Muscle layer of duodenum (tissue), 2 donors: Measurements from ENCODE around the gene STIM2.

Experiments used
- H3K27ac ChIP-seq: one replicate; pipeline ENCODE4 v1.7.0; 2013; ENCODE audit warnings: mild to moderate bottlenecking, low read length
- H3K27me3 ChIP-seq: one replicate; pipeline ENCODE4 v1.7.0; 2013; ENCODE audit warnings: low read depth, mild to moderate bottlenecking, control low read depth, low read length
- H3K36me3 ChIP-seq, 2 donors: one replicate each; pipeline ENCODE4 v1.7.0; 2013; ENCODE audit warnings: low read length in 2 of 2, control low read depth in 1 of 2, mild to moderate bottlenecking in 1 of 2; ENCODE audit not compliant: insufficient read depth in 2 of 2, control insufficient read depth in 1 of 2
- H3K4me1 ChIP-seq, 2 donors: one replicate each; pipeline ENCODE4 v1.7.0; 2013; ENCODE audit warnings: low read length in 2 of 2, mild to moderate bottlenecking in 2 of 2, control low read depth in 1 of 2, moderate library complexity in 1 of 2; ENCODE audit not compliant: insufficient read depth in 2 of 2, control insufficient read depth in 1 of 2
- H3K4me3 ChIP-seq, 2 donors: one replicate each; pipeline ENCODE4 v1.7.0; 2013; ENCODE audit warnings: low read length in 2 of 2, low read depth in 1 of 2, mild to moderate bottlenecking in 1 of 2
- H3K9me3 ChIP-seq, 2 donors: one replicate each; pipeline ENCODE4 v1.7.0; 2013; ENCODE audit warnings: low read length in 2 of 2, control low read depth in 1 of 2, mild to moderate bottlenecking in 1 of 2; ENCODE audit not compliant: control insufficient read depth in 1 of 2
- donor health status: healthy.

STIM2 gene

DNA sequence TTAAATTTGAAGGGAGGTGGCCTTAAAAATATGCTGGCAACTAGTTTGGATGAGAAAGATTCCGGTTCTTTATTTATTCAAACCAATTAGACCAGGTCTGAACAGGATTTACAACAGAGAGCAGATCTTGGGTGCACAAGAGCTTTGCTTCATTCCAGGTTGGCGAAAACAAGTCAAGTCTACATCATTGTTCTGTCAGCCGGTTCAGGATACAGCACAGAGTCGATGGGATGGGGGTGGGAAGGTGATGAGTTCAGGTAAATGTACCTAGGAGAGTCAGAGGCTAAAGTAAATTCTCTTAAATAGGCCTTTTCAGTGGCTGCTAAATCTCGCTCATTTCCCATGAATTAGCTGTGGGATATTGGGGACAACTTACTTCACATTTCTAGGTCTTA is 882 bp upstream of the STIM2 start:
- Histone ChIP-seq H3K36me3 (no peaks in the 10 kb centered on the region), H3K4me3 (peak overlapping the region; percentile 75 to 99), H3K27me3 (no peaks in the 10 kb centered on the region), H3K27ac (peak overlapping the region; percentile 77), H3K9me3 (no peaks in the 10 kb centered on the region), H3K4me1 (peaks cover 16 to 24% of the 10 kb centered on the region in 2 donors)

DNA sequence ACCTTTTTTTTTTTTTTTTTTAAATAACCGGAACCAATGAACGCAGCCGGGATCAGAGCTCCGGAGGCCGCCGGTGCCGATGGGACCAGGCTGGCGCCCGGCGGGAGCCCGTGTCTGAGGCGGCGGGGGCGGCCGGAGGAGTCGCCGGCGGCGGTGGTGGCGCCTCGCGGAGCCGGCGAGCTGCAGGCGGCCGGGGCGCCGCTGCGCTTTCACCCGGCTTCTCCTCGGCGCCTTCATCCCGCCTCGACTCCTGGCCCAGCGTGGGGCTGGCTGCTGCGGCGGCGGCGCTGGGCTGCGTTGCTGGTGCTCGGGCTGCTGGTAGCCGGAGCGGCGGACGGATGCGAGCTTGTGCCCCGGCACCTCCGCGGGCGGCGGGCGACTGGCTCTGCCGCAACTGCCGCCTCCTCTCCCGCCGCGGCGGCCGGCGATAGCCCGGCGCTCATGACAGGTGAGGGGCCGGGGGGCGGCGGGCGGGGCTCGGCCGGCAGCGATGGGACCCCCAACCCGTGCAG is 337 bp downstream of the STIM2 start:
- H3K36me3 ChIP-seq = no peaks in the 10 kb centered on the region
- H3K27ac ChIP-seq = peak overlapping the region; percentile 56
- H3K4me3 ChIP-seq = peak overlapping the region; percentile 84 to 99
- peaks cover 24% of the 10 kb centered on the region in 2 donors for H3K4me1 ChIP-seq
- no peaks in the 10 kb centered on the region for H3K27me3 ChIP-seq
- H3K9me3 ChIP-seq = no peaks in the 10 kb centered on the region

DNA sequence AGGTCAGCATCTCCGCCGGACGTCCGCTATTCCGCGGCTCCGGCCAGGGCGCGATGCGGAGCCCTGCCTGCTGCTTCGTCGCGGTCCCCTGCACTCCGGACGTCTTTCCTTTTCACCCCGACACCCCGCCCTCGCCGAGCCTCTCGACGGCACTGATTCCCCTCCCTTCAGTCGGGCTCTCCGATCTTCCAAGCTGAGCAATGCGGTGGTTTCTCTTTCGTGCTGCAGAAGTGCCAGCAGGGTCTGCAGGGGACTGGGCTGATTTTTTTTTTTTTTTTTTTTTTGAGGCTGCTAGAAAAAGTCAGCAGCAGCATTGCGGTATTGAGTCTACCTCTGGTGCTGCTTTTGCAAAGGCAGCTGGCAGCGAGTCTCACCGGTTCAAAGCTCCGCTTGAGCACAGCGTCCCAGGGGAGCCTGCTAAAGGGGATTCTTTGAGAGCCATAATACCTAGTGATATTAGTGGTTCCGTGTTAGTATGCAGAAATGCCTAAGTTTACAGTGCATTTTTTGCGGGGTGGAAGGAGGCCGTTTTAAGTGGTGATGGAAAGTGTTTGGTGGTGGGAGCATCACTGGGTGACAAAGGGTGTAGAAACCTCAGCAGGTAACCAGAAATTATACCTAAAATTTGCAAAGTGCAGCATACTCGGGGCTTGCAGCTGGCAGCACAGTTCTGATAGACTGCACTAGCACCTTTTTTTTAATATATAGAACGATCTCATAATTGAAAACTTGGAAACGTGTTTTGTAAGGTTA is 969 bp downstream of the STIM2 start:
- peak overlapping the region; percentile 84 to 99 for H3K4me3 ChIP-seq
- peaks cover 24% of the 10 kb centered on the region in 2 donors for H3K4me1 ChIP-seq
- H3K27me3 ChIP-seq = no peaks in the 10 kb centered on the region
- H3K9me3 ChIP-seq = no peaks in the 10 kb centered on the region
- peak overlapping the region; percentile 56 for H3K27ac ChIP-seq
- H3K36me3 ChIP-seq = no peaks in the 10 kb centered on the region

DNA sequence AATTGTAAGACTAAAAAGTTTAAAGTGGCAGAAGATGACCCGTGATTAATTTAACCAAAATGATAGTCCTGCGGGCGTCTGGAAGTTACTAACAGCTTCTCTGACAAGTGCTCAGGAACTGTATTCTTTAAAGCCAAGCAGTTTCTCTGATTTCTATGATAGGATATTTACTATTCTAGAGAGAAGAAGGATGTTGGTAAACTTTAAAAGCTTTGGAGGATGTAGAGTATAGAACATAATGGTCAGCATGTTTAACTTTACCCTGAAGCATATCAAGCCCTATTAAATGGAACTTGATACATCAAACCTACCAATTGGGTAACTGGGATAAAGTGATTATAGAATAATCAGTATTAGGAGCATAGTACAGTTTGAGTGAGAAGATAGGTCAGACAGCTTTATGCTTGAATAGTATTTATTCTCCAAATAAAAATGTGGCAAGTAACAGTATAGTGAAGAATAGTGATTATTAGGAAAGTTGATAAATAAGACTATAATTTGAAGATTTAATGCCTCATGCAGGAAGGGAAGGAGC is 1.8 kb downstream of the STIM2 start:
- no peaks in the 10 kb centered on the region for H3K27me3 ChIP-seq
- H3K9me3 ChIP-seq = no peaks in the 10 kb centered on the region
- H3K4me3 ChIP-seq = peak overlapping the region; percentile 84 to 99
- H3K36me3 ChIP-seq = no peaks in the 10 kb centered on the region
- peaks cover 24 to 25% of the 10 kb centered on the region in 2 donors for H3K4me1 ChIP-seq
- peak overlapping the region; percentile 10 for H3K27ac ChIP-seq

DNA sequence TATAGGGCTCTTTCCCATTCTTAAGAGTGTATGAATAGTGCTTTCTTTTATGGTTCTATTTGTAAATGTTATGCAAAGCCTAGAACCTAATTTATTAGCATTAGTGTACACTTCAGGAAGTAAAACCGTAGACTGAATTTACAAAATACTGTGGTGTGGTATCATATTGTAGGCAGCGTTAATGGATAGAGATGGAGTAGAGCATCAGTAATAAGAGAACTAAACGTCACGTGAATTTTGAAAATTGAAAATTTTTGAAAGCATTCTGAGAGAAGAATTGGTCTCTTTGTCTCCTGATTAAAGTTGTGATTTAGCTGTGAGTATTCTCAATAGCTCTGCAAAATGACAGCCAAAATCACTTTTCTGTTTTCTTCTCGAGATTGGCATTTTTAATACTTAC is 2.9 kb downstream of the STIM2 start:
- Histone ChIP-seq H3K9me3 (no peaks in the 10 kb centered on the region), H3K36me3 (no peaks in the 10 kb centered on the region), H3K27me3 (no peaks in the 10 kb centered on the region), H3K4me3 (peak overlapping the region in 1 of 2 donors; percentile 31), H3K27ac (no peak overlapping the region), H3K4me1 (peaks cover 17 to 26% of the 10 kb centered on the region in 2 donors)

DNA sequence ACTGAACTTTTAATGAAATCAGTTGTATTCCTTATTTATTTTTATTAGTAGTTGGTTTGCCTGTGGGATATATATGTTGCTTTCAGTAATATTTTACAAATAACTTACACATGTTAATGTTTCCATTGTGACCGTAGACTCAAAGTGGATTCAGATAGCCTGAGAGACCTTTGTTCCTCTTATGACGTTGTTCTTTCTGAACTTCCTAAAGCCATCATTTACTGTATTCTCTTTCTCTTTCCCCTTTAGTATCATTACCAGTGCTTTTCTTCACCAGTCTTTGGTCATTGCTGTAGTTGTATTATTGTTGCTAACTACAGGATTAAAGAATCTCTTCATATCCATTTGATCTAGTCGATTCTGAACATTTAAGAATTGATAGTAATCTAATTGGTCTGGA is 4.3 kb downstream of the STIM2 start:
- Histone ChIP-seq H3K4me1 (peaks cover 3 to 16% of the 10 kb centered on the region in 2 donors), H3K4me3 (no peak overlapping the region), H3K27me3 (no peaks in the 10 kb centered on the region), H3K27ac (peak overlapping the region; percentile 70), H3K9me3 (no peaks in the 10 kb centered on the region), H3K36me3 (no peaks in the 10 kb centered on the region)

DNA sequence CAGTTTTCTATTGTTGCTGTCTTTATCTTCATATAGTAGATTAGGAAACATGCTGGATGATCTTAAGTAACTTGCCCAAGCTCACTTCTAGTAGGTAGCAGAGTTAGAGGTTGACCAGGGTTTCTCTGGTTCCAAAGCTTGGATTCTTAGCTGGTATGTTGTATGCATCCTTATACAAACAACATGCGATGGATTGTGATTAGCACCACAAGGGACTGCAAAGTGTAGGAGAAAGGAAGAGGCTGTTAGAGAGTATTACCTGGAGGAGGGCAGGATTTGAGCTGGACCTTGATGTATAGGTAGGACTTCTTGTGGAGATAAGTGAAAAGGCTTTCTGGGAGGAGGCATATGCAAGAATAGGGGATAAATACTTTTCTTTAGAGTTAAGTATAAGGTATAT is 5.6 kb downstream of the STIM2 start:
- no peaks in the 10 kb centered on the region for H3K27me3 ChIP-seq
- no peak overlapping the region for H3K4me3 ChIP-seq
- H3K4me1 ChIP-seq = peaks cover 2 to 16% of the 10 kb centered on the region in 2 donors
- H3K27ac ChIP-seq = no peak overlapping the region
- H3K9me3 ChIP-seq = no peaks in the 10 kb centered on the region
- H3K36me3 ChIP-seq = no peaks in the 10 kb centered on the region

DNA sequence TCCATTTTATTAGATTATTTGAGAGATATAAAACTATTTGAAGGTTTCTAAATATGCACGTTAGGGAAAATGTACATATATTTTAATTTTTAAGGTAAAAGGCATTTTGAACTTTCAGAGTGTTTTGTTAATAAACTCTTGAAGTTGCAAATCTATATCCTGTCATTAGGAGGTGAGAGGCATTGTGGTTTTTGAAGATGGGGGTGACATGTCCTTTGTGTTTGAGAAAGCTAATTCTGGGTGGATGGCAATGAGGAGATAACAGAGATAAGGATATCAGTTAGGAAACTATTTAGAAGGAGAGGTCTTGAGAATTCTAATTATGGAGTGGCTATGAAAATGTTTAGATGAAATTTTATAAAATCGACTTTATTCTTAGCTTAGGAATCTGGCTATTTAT is 6.1 kb downstream of the STIM2 start:
- no peak overlapping the region for H3K4me3 ChIP-seq
- H3K27me3 ChIP-seq = no peaks in the 10 kb centered on the region
- H3K4me1 ChIP-seq = peaks cover 2 to 16% of the 10 kb centered on the region in 2 donors
- H3K27ac ChIP-seq = no peak overlapping the region
- no peaks in the 10 kb centered on the region for H3K36me3 ChIP-seq
- H3K9me3 ChIP-seq = no peaks in the 10 kb centered on the region

DNA sequence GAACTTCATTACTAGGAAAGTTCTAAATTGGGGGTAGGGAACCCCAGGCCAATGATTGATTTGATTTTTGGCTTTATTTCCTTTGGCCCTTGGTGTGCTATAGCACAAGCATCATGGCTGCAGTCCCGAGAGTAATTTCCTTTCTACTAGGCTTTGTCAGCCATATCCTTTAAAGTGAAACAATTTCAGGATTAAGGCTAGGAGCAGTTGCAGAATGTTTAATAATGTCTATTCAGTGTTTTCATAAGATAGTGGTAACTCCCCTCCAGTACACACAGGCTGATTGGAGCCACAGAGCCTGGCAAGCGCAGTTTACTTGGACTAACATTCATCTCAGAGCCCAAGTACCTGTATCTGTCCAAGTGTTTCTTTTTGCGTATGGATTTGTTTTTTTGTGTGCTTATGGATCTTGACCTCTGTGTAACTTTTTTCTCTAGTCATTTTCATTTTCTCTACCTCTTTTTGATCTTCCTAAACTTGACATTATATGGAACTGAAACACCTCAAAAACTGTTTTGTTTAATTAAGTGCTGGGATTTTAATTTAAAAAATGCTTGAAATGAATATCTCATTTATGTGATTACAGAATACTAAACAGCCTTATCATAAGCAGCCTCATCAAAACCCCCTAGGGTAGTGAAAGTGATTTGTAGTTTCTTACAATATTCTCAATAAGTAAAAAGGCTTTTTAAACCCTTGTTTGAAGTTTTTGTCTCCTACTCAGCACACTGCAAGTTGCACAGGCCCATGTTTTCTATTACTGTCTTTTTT is 7.5 kb downstream of the STIM2 start:
- peak overlapping the region; percentile 19 for H3K27ac ChIP-seq

DNA sequence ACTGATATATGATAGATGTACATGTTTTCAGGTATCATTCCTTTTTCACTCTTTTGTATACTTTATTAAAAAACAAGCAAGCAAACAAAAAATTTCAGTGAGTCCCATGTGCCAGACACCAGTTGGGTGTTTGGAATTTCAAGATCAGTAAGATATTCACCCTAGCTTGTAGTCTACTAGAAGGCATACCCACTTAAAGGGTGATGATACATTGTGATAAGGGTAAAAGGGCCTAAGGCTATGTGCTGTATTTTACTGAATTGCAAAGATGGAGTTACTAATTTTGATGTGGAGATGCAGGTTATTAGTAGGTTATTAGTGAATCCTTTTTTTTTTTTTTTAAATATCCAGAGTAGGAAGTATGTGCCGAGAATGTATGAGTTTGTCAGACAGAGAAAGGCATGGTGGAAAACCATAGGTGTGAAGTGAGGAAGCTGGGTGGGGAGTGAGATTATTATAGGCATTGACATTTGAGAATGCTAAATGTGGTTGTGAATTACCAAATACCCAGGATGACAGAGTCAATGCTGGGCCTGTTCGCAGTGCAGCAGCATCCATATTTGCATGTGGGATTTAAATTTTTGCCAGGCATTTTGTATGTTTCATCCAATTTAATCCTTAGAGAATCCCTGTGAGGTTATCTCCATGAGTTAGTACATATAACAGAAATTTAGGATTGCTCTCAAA is 10.1 kb downstream of the STIM2 start:
- no peaks in the 10 kb centered on the region for H3K9me3 ChIP-seq
- H3K27me3 ChIP-seq = no peaks in the 10 kb centered on the region
- no peak overlapping the region for H3K4me3 ChIP-seq
- H3K27ac ChIP-seq = no peak overlapping the region
- peaks cover 0 to 8% of the 10 kb centered on the region in 2 donors for H3K4me1 ChIP-seq
- no peaks in the 10 kb centered on the region for H3K36me3 ChIP-seq

More for the DNA sequence above, 7.5 kb downstream of the STIM2 start:
- H3K9me3 ChIP-seq = no peaks in the 10 kb centered on the region
- H3K36me3 ChIP-seq = no peaks in the 10 kb centered on the region
- peak overlapping the region in 1 of 2 donors; percentile 34 for H3K4me3 ChIP-seq
- peaks cover 2 to 16% of the 10 kb centered on the region in 2 donors for H3K4me1 ChIP-seq
- H3K27me3 ChIP-seq = no peaks in the 10 kb centered on the region

DNA sequence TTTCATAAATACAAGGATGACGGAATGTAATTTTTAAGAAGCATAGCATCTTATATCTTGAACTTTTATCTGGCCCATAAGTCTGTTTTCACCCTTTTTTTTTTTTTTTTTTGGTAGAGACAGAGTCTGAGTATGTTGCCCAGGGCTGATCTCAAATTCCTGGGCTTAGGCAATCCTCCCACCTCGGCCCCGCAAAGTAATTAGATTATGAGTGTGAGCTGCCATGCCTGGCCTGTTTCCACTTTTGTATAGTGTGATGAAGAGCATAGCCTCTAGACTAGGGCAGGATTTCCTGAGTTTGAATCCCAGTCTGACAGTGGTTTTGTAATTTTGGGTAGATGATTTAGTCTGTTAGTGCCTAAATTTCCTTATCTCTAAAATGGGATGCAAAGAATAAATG is 11.0 kb downstream of the STIM2 start:
- Histone ChIP-seq H3K27me3 (no peaks in the 10 kb centered on the region), H3K27ac (no peak overlapping the region), H3K4me1 (peaks cover 0 to 8% of the 10 kb centered on the region in 2 donors), H3K36me3 (no peaks in the 10 kb centered on the region), H3K4me3 (no peak overlapping the region), H3K9me3 (no peaks in the 10 kb centered on the region)
